HG02938 (cell line): Measurements from ENCODE around the gene BTF3L4.
"Not testable (repeated sequence)": the region's sequence is repeated elsewhere in the genome, so short reads cannot be mapped to it uniquely, and the experiment has no call there.

Experiments used
- ATAC-seq: cut with Tn5 transposase; IDR thresholded peaks from one replicate; pipeline ENCODE4 v1.9.1; 2021; ENCODE audit warnings: mild to moderate bottlenecking, moderate library complexity; ENCODE audit not compliant: unreplicated experiment

Gene BTF3L4

DNA sequence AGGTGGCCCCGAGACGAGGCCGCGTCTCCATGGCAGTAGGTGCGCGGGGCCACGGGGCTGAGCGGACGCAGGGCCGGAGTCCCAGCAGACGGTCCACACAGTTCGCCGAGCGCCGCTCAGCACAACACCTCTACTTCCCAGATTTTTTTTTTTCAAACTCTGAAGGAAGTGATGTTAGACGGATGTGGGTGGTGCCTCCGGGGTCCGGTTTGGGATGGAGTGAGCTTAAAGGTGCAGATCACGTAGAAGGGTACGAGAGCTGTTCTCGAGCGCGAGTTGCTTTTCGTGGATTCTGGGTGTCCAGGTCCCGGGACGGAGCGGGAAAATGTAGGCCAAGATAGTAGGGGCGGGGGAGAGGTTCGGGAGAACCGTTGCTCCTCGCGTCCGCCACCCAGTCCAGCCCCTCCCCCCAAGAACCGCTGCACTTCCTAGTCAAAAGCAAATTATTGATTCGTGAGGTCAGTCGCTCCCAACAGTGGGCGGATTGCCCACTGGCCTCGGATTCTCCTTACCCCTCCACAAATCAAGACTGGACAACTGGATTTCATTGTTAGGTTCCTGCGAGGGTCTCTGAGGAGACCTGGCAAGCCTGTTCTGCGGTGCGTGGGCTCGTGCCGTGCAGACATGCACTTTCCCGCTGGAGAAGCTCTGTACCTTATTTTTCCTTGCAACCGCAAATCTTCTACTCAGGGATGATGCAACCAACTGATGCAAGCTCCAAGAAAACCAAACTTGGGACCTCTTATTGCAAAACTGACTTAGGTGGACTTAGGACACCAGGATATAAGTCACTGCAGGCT, 829 bp upstream of the BTF3L4 start, which contains the start of gene TXNDC12:
TXNDC12 (minus strand) TSS at position 126 of the 800 bp plus-strand sequence; CDS start at position 31, 95 bp downstream.
- ATAC-seq = peak; percentile 33

GRCh38 chr1:52055866-52056162, 281 bp upstream of the BTF3L4 start:
- ATAC-seq = no peak

- peak; percentile 39 for ATAC-seq
Observed at GRCh38 chr1:52056937-52057231, 789 bp downstream of the BTF3L4 start.

- no peak for ATAC-seq
Observed at GRCh38 chr1:52057255-52057654, 1.2 kb downstream of the BTF3L4 start.

GRCh38 chr1:52057876-52058415, 1.9 kb downstream of the BTF3L4 start:
- ATAC-seq = no peak

DNA sequence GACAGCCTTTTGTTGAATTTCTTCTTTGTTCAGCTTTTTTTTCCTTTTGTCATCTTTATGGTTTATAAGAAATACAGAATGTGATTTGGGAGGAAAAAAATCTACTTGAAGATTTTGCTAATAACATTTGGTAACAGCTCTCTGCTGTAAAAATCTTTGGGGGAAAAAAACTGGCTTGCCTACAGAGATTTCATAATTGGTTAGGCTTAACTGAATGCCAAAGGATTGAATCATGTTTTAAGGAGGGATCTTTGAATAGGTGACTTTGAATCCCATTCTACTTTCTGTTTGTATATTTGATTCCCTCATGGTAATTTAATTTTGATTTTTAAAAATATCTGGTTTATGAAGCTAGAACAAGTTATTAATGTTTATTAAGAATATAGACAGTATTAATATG, 3.2 kb downstream of the BTF3L4 start:
- ATAC-seq = no peak

DNA sequence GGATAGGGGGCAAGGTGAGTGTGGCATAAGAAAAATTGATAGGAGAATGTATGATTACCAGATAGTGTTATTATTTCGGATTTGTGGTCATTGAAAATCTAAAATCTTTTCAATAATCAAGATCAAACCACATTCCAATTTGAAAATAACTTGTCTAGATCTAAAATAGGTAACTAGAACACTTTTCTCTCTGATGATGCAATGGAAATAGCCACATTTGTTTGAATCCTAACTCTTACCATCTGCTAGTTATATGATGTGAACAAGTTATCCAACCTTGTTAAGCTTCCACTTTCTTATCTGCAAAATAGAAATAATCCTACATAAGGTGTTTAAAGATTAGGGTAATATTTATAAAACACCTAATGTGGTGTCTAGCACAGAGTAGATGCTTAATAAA, 3.8 kb downstream of the BTF3L4 start:
- ATAC-seq = no peak

GRCh38 chr1:52060822-52061221, 4.7 kb downstream of the BTF3L4 start:
- ATAC-seq = no peak

DNA sequence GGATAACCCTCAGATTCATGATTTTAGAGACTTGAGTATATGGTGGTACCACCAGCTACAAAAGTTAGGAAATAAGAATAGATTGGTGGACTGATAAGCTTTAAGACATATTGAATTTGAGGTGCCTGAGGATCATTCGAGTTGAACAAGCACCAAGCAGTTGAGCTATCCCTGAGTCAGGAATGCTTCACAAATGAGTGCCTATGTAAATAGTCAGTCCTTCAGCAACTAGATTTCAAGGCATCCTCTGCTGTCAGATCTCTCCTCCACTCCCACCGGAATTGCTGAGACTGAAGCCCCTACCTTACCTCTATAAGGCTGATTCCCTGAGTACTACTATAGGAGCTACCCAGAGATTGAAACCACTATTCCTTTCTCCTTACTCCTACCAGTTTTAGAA, 7.1 kb downstream of the BTF3L4 start:
- no peak for ATAC-seq

DNA sequence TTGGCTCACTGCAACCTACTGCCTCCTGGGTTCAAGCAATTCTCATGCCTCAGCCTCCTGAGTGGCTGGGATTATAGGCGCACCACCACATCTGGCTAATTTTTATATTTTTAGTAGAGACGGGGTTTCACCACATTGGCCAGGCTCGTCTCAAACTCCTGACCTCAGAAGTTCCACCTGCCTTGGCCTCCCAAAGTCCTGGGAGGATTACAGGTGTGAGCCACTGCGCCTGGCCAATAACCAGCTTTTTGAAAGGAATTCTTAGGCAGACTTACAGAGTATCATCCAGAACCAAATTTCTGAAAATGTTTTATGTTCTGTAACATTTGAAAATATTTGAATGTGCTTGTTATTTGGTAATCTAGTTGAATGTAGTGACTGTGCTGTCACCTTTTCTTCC, 14.6 kb downstream of the BTF3L4 start:
- ATAC-seq = no peak

DNA sequence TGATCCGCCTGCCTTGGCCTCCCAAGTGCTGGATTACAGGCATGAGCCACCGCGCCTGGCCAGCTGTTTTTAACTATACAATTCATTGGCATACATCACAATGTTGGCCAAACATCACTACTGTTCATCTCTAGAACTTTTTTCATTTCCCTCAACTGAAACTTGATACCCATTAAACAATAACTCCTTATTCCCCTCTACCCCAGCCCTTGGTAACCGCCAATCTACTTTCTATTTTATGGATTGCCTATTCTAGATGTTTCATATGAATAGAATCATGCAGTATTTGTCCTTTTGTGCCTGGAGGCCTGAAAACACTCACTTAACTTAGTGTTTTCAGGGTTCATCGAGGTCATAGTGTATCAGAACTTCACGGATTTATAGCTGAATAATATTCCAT, 16.2 kb downstream of the BTF3L4 start:
- no peak for ATAC-seq

GRCh38 chr1:52077277-52077676, 21.2 kb downstream of the BTF3L4 start:
- not testable (repeated sequence) for ATAC-seq

DNA sequence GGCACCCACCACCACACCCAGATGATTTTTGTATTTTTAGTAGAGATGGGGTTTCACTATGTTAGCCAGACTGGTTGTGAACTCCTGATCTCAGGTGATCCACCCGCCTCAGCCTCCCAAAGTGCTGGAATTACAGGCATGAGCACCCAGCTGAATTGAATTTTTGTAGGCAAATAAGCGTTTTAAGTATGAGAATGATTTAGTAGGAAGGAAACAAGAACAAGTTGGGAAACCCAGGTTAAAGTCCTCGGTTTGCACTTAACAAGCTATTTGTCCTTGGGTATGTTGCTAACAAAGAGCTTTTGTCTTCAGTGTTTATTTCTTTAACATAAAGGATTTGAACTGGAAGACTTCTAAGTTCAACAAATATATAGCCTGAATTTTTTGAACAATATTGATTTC, 23.9 kb downstream of the BTF3L4 start:
- no peak for ATAC-seq

- not testable (repeated sequence) for ATAC-seq
Observed at GRCh38 chr1:52087892-52088291, 31.8 kb downstream of the BTF3L4 start.

DNA sequence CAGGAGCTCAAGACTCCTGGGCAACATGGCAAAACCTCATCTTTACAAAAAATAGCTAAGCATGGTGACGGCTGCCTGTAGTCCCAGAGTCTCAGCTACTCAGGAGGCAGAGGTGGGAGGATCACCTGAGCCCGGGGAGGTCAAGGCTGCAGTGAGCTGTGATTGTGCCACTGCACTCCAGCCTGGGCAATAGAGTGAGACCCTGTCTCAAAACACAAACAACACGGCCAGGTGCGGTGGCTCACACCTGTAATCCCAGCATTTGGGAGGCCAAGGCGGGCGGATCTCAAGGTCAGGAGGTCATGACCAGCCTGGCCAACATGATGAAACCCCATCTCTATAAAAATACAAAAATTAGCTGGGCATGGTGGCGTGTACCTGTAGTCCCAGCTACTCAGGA, 38.2 kb downstream of the BTF3L4 start:
- not testable (repeated sequence) for ATAC-seq

DNA sequence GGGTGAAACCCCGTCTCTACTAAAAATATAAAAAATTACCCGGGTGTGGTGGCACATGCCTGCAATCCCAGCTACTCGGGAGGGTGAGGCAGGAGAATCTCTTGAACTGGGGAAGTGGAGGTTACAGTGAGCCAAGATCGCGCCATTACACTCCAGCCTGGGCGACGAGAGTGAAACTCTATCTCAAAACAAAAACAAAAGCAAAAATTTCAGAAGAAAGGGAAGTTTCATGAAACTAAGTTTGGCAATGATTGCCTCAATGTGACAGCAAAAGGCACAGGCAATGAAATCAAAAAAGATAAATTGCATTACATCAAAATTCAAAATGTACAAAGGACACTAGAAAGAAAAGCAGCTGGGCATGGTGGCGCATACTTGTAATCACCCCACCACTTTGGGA, 40.1 kb downstream of the BTF3L4 start:
- no peak for ATAC-seq

DNA sequence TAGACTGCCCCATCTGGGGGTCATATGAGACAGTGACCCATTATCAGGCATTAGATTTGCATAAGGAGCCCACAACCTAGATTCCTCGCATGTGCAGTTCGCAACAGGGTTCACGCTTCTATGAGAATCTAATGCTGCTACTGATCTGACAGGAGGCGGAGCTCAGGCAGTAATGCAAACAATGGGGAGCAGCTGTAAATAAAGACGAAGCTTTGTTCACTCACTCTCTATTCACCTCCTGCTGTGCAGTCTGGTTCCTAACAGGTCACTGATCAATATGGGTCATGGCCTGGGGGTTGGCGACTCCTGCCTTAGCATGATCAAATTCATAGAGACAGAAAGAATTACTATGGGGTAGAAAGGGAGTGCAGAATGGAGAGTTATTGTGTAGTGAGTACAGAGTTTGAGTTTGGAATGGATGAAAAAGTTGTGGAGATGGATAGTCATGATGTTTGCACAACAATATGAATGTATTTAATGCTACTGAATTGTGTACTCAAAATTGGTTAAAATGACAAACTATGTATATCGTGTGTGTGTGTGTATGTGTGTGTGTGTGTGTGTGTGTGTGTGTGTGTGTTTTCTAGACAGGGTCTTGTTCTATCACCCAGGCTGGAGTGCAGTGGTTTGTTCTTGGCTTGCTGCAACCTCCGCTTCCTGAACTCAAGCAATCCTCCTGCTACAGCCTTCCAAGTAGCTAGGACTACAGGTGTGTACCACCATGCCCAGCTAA, 42.2 kb downstream of the BTF3L4 start:
- no peak for ATAC-seq

- ATAC-seq = no peak
Observed at GRCh38 chr1:52102336-52103013, 46.4 kb downstream of the BTF3L4 start.

DNA sequence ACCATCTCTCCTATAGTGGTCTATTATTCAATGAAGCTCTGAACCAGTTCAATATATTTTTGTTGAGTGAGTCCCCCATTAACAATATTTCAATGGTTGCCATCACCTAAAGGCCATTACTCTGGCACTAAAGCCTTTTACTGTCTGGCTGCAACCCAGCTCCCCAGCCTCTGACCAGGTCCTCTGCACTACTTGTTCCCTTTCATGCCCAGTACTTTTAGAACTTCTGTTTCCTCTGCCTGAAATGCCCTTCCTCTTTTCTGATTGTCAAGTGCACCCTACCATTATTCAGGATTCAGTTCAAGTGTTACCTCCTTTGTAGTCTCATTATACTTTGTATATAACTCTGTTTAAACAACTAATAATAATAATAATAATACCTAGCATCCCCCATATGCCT, 55.4 kb downstream of the BTF3L4 start:
- ATAC-seq = no peak

GRCh38 chr1:52112489-52112888, 56.4 kb downstream of the BTF3L4 start:
- ATAC-seq = no peak

- ATAC-seq = no peak
Observed at GRCh38 chr1:52119301-52120079, 63.4 kb downstream of the BTF3L4 start.
